ENCODE data around the gene TULP1. TPM values are rescaled to one million over a fixed set of nuclear protein-coding genes. Genes with fewer than 3 reads are reported as not detected.

The TULP1 gene
- total RNA-seq, 1 donor from 2014 or later: not detected

- H3K4me3 Mint-ChIP-seq (ENCODE audit: low read depth): peak overlapping the region; percentile 91
- no peak for DNase-seq (ENCODE audit: low spot score)
- H3K27me3 Mint-ChIP-seq (ENCODE audit: low read depth): no peaks in the 10 kb centered on the region
- no peaks in the 10 kb centered on the region for H3K9me3 Mint-ChIP-seq
- H3K4me1 Mint-ChIP-seq (ENCODE audit: low read depth): peaks cover 24% of the 10 kb centered on the region
- intact Hi-C loops (cut with micrococcal nuclease): no loop called here
- peak overlapping the region; percentile 87 for H3K27ac Mint-ChIP-seq
- H3K36me3 Mint-ChIP-seq (ENCODE audit: low read depth): peaks cover 69% of the 10 kb centered on the region
These were observed 42.0 kb downstream of the TULP1 start for GRCh38 chr6:35470663-35471120.

DNA sequence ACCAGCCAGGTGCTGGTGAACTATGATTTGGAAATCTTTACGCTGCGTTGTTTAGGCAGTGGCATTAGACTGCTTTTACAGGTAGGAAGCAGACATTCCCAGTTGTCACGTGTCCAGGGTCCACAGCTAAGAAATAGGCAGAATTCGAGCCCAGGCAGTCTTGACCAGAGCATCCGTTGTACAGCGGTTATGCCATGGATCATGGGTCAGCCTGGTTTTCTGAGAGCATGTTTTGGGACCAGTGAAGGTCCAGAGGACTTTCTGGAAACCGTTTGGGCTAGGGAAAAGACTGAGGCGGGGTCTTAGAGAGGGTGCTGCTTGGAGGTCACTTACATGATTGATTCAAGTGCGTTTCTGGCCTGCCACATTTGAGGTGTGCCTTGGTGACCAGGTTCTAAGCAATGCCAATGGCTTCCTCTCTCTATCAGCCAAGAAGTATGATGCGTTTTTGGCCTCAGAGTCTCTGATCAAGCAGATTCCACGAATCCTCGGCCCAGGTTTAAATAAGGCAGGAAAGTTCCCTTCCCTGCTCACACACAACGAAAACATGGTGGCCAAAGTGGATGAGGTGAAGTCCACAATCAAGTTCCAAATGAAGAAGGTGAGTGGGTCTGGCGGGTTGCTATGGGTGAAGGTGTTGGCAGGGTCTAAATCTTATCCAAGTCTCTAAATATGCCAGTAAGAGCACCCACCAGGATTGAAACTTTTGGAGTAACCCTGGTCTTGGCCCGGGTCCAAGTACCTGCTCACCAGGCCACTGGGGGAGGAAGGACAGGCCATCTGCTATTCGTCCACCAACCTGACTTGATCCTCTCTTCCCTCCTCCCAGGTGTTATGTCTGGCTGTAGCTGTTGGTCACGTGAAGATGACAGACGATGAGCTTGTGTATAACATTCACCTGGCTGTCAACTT, 42.7 kb downstream of the TULP1 start:
- intact Hi-C loops (cut with micrococcal nuclease): no loop called here
- Mint-ChIP-seq H3K27me3 (ENCODE audit: low read depth) (no peaks in the 10 kb centered on the region), H3K36me3 (ENCODE audit: low read depth) (peaks cover 74% of the 10 kb centered on the region), H3K27ac (peak overlapping the region; percentile 87), H3K9me3 (no peaks in the 10 kb centered on the region), H3K4me3 (ENCODE audit: low read depth) (peak overlapping the region; percentile 91), H3K4me1 (ENCODE audit: low read depth) (peaks cover 24% of the 10 kb centered on the region)
- DNase-seq (ENCODE audit: low spot score): no peak

GRCh38 chr6:35468980-35469750, 43.5 kb downstream of the TULP1 start:
- Mint-ChIP-seq H3K4me1 (ENCODE audit: low read depth) (peaks cover 24% of the 10 kb centered on the region), H3K9me3 (no peaks in the 10 kb centered on the region), H3K27me3 (ENCODE audit: low read depth) (no peaks in the 10 kb centered on the region), H3K36me3 (ENCODE audit: low read depth) (peaks cover 77% of the 10 kb centered on the region), H3K27ac (peak overlapping the region; percentile 98), H3K4me3 (ENCODE audit: low read depth) (peak overlapping the region; percentile 91)
- intact Hi-C loops (cut with micrococcal nuclease): loop anchor here (1.0 kb wide), 3 partner anchors 17 to 167 kb away; partner anchors contain the start of genes FANCE and PPARD
- DNase-seq (ENCODE audit: low spot score): no peak

DNA sequence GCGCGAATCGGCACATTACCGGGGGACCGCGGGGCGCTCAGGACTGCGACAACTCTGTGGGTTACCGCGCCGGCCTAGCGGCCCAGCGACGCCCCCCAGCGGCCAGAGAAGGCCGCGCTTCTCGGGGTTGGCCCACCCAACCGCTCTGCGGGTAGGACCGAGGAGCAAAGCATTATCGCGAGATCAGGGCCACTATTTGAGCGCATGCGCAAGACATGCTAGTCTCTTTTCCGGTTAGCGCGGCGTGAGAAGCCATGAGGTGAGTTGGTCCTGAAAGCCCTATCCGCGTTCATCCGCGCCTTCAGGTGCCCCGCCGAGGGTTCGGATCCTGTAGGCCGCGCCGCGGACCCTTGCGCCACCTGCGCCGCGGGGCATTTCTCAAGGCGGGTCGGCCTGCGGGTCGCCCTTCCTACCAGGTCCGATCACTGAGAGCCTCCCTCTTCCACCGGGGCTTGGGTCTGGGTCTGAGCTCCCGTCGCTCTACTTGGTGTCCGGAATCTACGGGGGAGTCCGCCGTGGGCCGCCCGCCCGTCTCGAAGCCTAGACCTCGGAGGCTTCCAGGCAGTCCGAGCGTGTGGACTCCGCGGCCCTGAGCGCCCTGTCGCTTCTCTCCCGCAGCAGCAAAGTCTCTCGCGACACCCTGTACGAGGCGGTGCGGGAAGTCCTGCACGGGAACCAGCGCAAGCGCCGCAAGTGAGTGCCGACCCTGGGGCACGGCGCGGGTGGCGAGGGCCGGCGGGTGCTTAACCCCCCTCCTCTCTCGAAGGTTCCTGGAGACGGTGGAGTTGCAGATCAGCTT, 44.3 kb downstream of the TULP1 start, which contains the start of gene RPL10A:
TSS of gene RPL10A (plus strand) at position 221 of the 799 bp plus-strand sequence. CDS start at position 255, 34 bp downstream.
- Mint-ChIP-seq H3K36me3 (ENCODE audit: low read depth) (peaks cover 81% of the 10 kb centered on the region), H3K4me1 (ENCODE audit: low read depth) (peaks cover 24% of the 10 kb centered on the region), H3K27ac (peak within 1 kb of the TSS; percentile 98), H3K9me3 (no peaks in the 10 kb centered on the region), H3K4me3 (ENCODE audit: low read depth) (peak within 1 kb of the TSS; percentile 91), H3K27me3 (ENCODE audit: low read depth) (no peaks in the 10 kb centered on the region)
- peak; percentile 94 for DNase-seq (ENCODE audit: low spot score)
- intact Hi-C loops (cut with micrococcal nuclease): loop anchor here (1.0 kb wide), 3 partner anchors 16 to 166 kb away; partner anchors contain the start of genes FANCE and PPARD

- DNase-seq (ENCODE audit: low spot score): no peak
- intact Hi-C loops (cut with micrococcal nuclease): no loop called here
- peaks cover 71% of the 10 kb centered on the region for H3K36me3 Mint-ChIP-seq (ENCODE audit: low read depth)
- no peaks in the 10 kb centered on the region for H3K9me3 Mint-ChIP-seq
- no peak overlapping the region for H3K27ac Mint-ChIP-seq
- H3K27me3 Mint-ChIP-seq (ENCODE audit: low read depth): no peaks in the 10 kb centered on the region
- H3K4me1 Mint-ChIP-seq (ENCODE audit: low read depth): peaks cover 17% of the 10 kb centered on the region
- no peak overlapping the region for H3K4me3 Mint-ChIP-seq (ENCODE audit: low read depth)
These were observed 47.0 kb downstream of the TULP1 start for GRCh38 chr6:35465646-35466045.

- Mint-ChIP-seq H3K27me3 (ENCODE audit: low read depth) (no peaks in the 10 kb centered on the region), H3K27ac (no peak overlapping the region), H3K4me1 (ENCODE audit: low read depth) (peaks cover 8% of the 10 kb centered on the region), H3K9me3 (no peaks in the 10 kb centered on the region), H3K36me3 (ENCODE audit: low read depth) (peaks cover 65% of the 10 kb centered on the region), H3K4me3 (ENCODE audit: low read depth) (no peak overlapping the region)
- intact Hi-C loops (cut with micrococcal nuclease): no loop called here
- DNase-seq (ENCODE audit: low spot score): no peak
These were observed 49.4 kb downstream of the TULP1 start for GRCh38 chr6:35463292-35463691.

- H3K27ac Mint-ChIP-seq: no peak overlapping the region
- no peak overlapping the region for H3K4me3 Mint-ChIP-seq (ENCODE audit: low read depth)
- H3K4me1 Mint-ChIP-seq (ENCODE audit: low read depth): peaks cover 2% of the 10 kb centered on the region
- intact Hi-C loops (cut with micrococcal nuclease): no loop called here
- no peaks in the 10 kb centered on the region for H3K9me3 Mint-ChIP-seq
- H3K36me3 Mint-ChIP-seq (ENCODE audit: low read depth): peaks cover 59% of the 10 kb centered on the region
- no peak for DNase-seq (ENCODE audit: low spot score)
- no peaks in the 10 kb centered on the region for H3K27me3 Mint-ChIP-seq (ENCODE audit: low read depth)
These were observed 51.4 kb downstream of the TULP1 start for GRCh38 chr6:35461270-35461669.

- H3K9me3 Mint-ChIP-seq: no peaks in the 10 kb centered on the region
- no peak for DNase-seq (ENCODE audit: low spot score)
- H3K27me3 Mint-ChIP-seq (ENCODE audit: low read depth): no peaks in the 10 kb centered on the region
- intact Hi-C loops (cut with micrococcal nuclease): no loop called here
- H3K36me3 Mint-ChIP-seq (ENCODE audit: low read depth): peaks cover 59% of the 10 kb centered on the region
- H3K4me1 Mint-ChIP-seq (ENCODE audit: low read depth): peaks cover 23% of the 10 kb centered on the region
- H3K27ac Mint-ChIP-seq: no peak overlapping the region
- H3K4me3 Mint-ChIP-seq (ENCODE audit: low read depth): no peak overlapping the region
These were observed 54.8 kb downstream of the TULP1 start for GRCh38 chr6:35457907-35458306.

- intact Hi-C loops (cut with micrococcal nuclease): loop anchor here (5.0 kb wide), 1 partner anchor 927 kb away; no protein-coding TSS in a partner anchor
- H3K4me3 Mint-ChIP-seq (ENCODE audit: low read depth): peak overlapping the region; percentile 35
- H3K27ac Mint-ChIP-seq: no peak overlapping the region
- H3K9me3 Mint-ChIP-seq: no peaks in the 10 kb centered on the region
- H3K4me1 Mint-ChIP-seq (ENCODE audit: low read depth): peaks cover 36% of the 10 kb centered on the region
- peaks cover 10% of the 10 kb centered on the region for H3K27me3 Mint-ChIP-seq (ENCODE audit: low read depth)
- DNase-seq (ENCODE audit: low spot score): no peak
- H3K36me3 Mint-ChIP-seq (ENCODE audit: low read depth): peaks cover 36% of the 10 kb centered on the region
These were observed 58.1 kb downstream of the TULP1 start for GRCh38 chr6:35454391-35455110.

GRCh38 chr6:35453236-35453635, 59.5 kb downstream of the TULP1 start:
- H3K9me3 Mint-ChIP-seq: no peaks in the 10 kb centered on the region

GRCh38 chr6:35452183-35453090, 60.3 kb downstream of the TULP1 start, which contains the start of gene FANCE:
Gene FANCE, plus strand, starts transcription at chr6:35452338. Its CDS starts 208 bp downstream, at chr6:35452546.
- H3K36me3 Mint-ChIP-seq (ENCODE audit: low read depth): peaks cover 22% of the 10 kb centered on the region
- H3K4me1 Mint-ChIP-seq (ENCODE audit: low read depth): peaks cover 38% of the 10 kb centered on the region
- intact Hi-C loops (cut with micrococcal nuclease): loop anchor here (1.0 to 5.0 kb wide), 3 partner anchors 16 to 925 kb away; partner anchors contain the start of gene RPL10A
- H3K27me3 Mint-ChIP-seq (ENCODE audit: low read depth): peaks cover 10% of the 10 kb centered on the region
- H3K9me3 Mint-ChIP-seq: no peaks in the 10 kb centered on the region
- DNase-seq (ENCODE audit: low spot score): peak; percentile 91
- H3K27ac Mint-ChIP-seq: peak within 1 kb of the TSS; percentile 63
- H3K4me3 Mint-ChIP-seq (ENCODE audit: low read depth): peak within 1 kb of the TSS; percentile 84

More at GRCh38 chr6:35453236-35453635, 59.5 kb downstream of the TULP1 start:
- intact Hi-C loops (cut with micrococcal nuclease): loop anchor here (2.0 to 5.0 kb wide), 2 partner anchors 150 to 926 kb away; no protein-coding TSS in a partner anchor
- Mint-ChIP-seq H3K27ac (no peak overlapping the region), H3K4me3 (ENCODE audit: low read depth) (peak overlapping the region; percentile 84), H3K4me1 (ENCODE audit: low read depth) (peaks cover 38% of the 10 kb centered on the region), H3K36me3 (ENCODE audit: low read depth) (peaks cover 28% of the 10 kb centered on the region), H3K27me3 (ENCODE audit: low read depth) (peaks cover 10% of the 10 kb centered on the region)
- DNase-seq (ENCODE audit: low spot score): no peak

All from activated T-helper 2 cell treated with anti-CD3 and anti-CD28 coated beads, Interferon-gamma antibody, Interleukin-2, Interleukin-4, amounts not matched to agents 10 μg/mL and 5 μg/mL and 100 μg/mL, durations not matched to agents 14 hours and 24 hours and 36 hours (primary cell).